Right renal cortex interstitium (tissue), 3 donors: Measurements from ENCODE around the gene REXO1. TPM values are rescaled to one million over a fixed set of nuclear protein-coding genes. Genes with fewer than 3 reads are reported as not detected.

ENCODE experiments used
- DNase-seq, 3 donors: peaks; one replicate each; pipeline ENCODE4 v3.0.0-alpha.2; 2013; ENCODE audit warnings: low read depth in 3 of 3, low spot score in 2 of 3
- polyA plus RNA-seq, 3 donors: library from polyadenylated mRNA; unstranded; fragments of 120-200 nt; gene quantifications; one replicate each; pipeline ENCODE4 v1.2.1, GENCODE V29; 2013; ENCODE audit not compliant: insufficient read length in 3 of 3

Gene REXO1
- polyA plus RNA-seq, 3 donors = 17.5 to 25.2 (median 23.4) TPM

- DNase-seq = no peak
Measured at GRCh38 chr19:1849886-1850398, 1.7 kb upstream of the REXO1 start.

GRCh38 chr19:1849132-1849474, 820 bp upstream of the REXO1 start:
- DNase-seq = no peak

- DNase-seq = no peak
Measured at GRCh38 chr19:1847684-1848398, 442 bp downstream of the REXO1 start.

- no peak for DNase-seq
Measured at GRCh38 chr19:1847348-1847683, 967 bp downstream of the REXO1 start.

- no peak for DNase-seq
Measured at GRCh38 chr19:1846517-1847204, 1.6 kb downstream of the REXO1 start.

GRCh38 chr19:1845642-1846041, 2.6 kb downstream of the REXO1 start:
- no peak for DNase-seq

- no peak for DNase-seq
Measured at GRCh38 chr19:1845125-1845515, 3.2 kb downstream of the REXO1 start.

- no peak for DNase-seq
Measured at GRCh38 chr19:1844513-1845124, 3.7 kb downstream of the REXO1 start.

GRCh38 chr19:1843646-1844394, 4.5 kb downstream of the REXO1 start:
- no peak for DNase-seq

GRCh38 chr19:1843116-1843515, 5.2 kb downstream of the REXO1 start:
- no peak for DNase-seq

GRCh38 chr19:1841209-1841924, 6.9 kb downstream of the REXO1 start:
- DNase-seq = no peak

GRCh38 chr19:1840541-1841115, 7.7 kb downstream of the REXO1 start:
- DNase-seq = no peak

GRCh38 chr19:1839658-1840540, 8.4 kb downstream of the REXO1 start:
- no peak for DNase-seq

- no peak for DNase-seq
Measured at GRCh38 chr19:1837625-1838105, 10.6 kb downstream of the REXO1 start.

- no peak for DNase-seq
Measured at GRCh38 chr19:1837222-1837565, 11.1 kb downstream of the REXO1 start.

- no peak for DNase-seq
Measured at GRCh38 chr19:1836458-1837221, 11.6 kb downstream of the REXO1 start.

- DNase-seq = no peak
Measured at GRCh38 chr19:1833540-1833939, 14.7 kb downstream of the REXO1 start.

- no peak for DNase-seq
Measured at GRCh38 chr19:1832046-1832663, 16.1 kb downstream of the REXO1 start.
